ENCODE measurements around the gene SEPSECS. TPM values are rescaled to one million over a fixed set of nuclear protein-coding genes. Genes with fewer than 3 reads are reported as not detected.
A peak's percentile ranks its signal among the peaks of the same experiment; 100 is the strongest.

SEPSECS gene
- total and polyA plus RNA-seq, 2 of the 8 experiments (the other 6 are each of a cell fraction or from before 2014, with no cell fraction given): 1.9 to 4.1 TPM

DNA sequence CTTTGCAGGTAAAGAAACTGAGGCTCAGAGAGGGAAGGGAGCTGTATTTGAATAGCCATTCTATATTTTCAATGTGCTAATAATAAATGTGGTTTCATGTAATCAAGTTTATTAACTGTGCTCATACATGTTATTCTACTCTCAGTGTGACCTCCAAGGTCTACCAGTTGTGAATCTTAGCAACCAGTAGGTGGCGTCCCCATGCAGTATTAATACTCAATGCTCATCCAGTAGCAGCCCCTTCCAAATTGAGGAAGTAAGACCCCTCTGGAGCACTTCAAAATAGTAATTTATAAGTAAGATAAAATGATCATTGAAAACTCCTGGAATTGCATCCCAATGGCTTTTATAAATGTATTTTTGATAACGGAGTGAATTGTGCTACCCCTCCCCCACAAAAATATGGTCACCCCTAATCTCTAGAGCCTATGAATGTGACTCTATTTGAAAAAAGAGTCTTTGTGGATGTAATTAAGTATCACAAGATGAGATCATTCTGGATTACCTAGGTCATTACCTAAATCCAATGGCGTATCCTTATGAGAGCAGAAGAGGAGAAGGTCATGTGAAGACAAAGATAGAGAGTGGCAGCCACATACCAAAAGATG is 20.4 kb upstream of the SEPSECS start:
- WGBS, 2 experiments (ENCODE audit: extremely low coverage in 1 of 2, insufficient coverage in 1 of 2, insufficient read length in 1 of 2, insufficient replicate concordance in 2 of 2, low coverage in 1 of 2, low lambda C conversion rate in 2 of 2, missing lambda C conversion rate in 1 of 2): 44% methylated on average over 3 of the region's 3 CpGs; no CpG with 5 or more reads in 1 of the 2 experiments
- H4K5ac ChIP-seq (ENCODE audit: insufficient read length, low read depth, low read length): no peak overlapping the region
- H3K27me3 ChIP-seq (replicated peaks in 1 of 4; ENCODE audit: control insufficient read depth in 3 of 4, extremely low read depth in 1 of 4, insufficient read depth in 3 of 4, low read length in 3 of 4): no peaks in the 10 kb centered on the region
- FAIRE-seq: no peak
- DNase-seq (ENCODE audit: low read depth in 1 of 2, low spot score in 2 of 2): no peak
- H2BK120ac ChIP-seq (replicated peaks; ENCODE audit: low read depth, low read length): no peak overlapping the region
- H3K4ac ChIP-seq (replicated peaks; ENCODE audit: insufficient read length, low read depth, low read length): no peak overlapping the region
- H2BK12ac ChIP-seq (ENCODE audit: low read depth, low read length): no peak overlapping the region
- H2BK5ac ChIP-seq (ENCODE audit: low read depth, low read length): no peak overlapping the region
- no peak overlapping the region for H2AK5ac ChIP-seq (ENCODE audit: low read depth, low read length)
- no peaks in the 10 kb centered on the region for H3K36me3 ChIP-seq (ENCODE audit: control insufficient read depth in 2 of 4, insufficient read depth in 4 of 4, low read length in 3 of 4)
- no peak overlapping the region for H3K4me2 ChIP-seq (ENCODE audit: insufficient read depth in 1 of 2, low read depth in 2 of 2, low read length in 2 of 2)
- H3K79me1 ChIP-seq (ENCODE audit: low read depth, low read length): no peaks in the 10 kb centered on the region
- no peak overlapping the region for H2AFZ ChIP-seq (ENCODE audit: low read length)
- H3K23me2 ChIP-seq (ENCODE audit: low read depth, low read length): no peaks in the 10 kb centered on the region
- no peak overlapping the region for H3K23ac ChIP-seq (ENCODE audit: insufficient read length)
- no peak overlapping the region for H3K27ac ChIP-seq (ENCODE audit: low read depth, low read length)
- no peak overlapping the region for H3K4me3 ChIP-seq (ENCODE audit: extremely low read depth in 1 of 4, insufficient read depth in 2 of 4, low read depth in 3 of 4, low read length in 4 of 4)
- no peak overlapping the region for H2BK15ac ChIP-seq (ENCODE audit: low read length)
- no peak overlapping the region for H3K18ac ChIP-seq (ENCODE audit: extremely low read depth, low read length)
- no peak overlapping the region for H2BK20ac ChIP-seq (ENCODE audit: low read length)
- no peaks in the 10 kb centered on the region for H3K4me1 ChIP-seq (replicated peaks in 1 of 4; ENCODE audit: control insufficient read depth in 3 of 4, insufficient read depth in 4 of 4, low read length in 3 of 4)
- H3K9me3 ChIP-seq (ENCODE audit: insufficient read depth in 2 of 2, low read depth in 1 of 2, low read length in 1 of 2): no peaks in the 10 kb centered on the region
- ChIA-PET POLR2A (ENCODE audit: partially characterized antibody) (no interaction called here), CTCF (ENCODE audit: partially characterized antibody) (interaction anchor here (0.7 to 2.2 kb wide), 23 partner anchors 9 to 420 kb away, joined by 3 to 21 read pairs (median 4); partner anchors contain the start of gene ZCCHC4)
- H3K14ac ChIP-seq (ENCODE audit: insufficient read length): no peak overlapping the region
- H4K8ac ChIP-seq (ENCODE audit: extremely low read depth, insufficient read depth, low read length): no peak overlapping the region
- H3K9ac ChIP-seq (replicated peaks in 1 of 4; ENCODE audit: extremely low read depth in 1 of 4, low read depth in 3 of 4, low read length in 3 of 4): no peak overlapping the region
- no peaks in the 10 kb centered on the region for H3K79me2 ChIP-seq (ENCODE audit: control insufficient read depth in 1 of 2, insufficient read depth in 2 of 2, low read length in 2 of 2)
- no peak overlapping the region for H3K56ac ChIP-seq (replicated peaks; ENCODE audit: insufficient read length, low read depth, low read length)
- no peaks in the 10 kb centered on the region for H4K20me1 ChIP-seq (replicated peaks in 1 of 2; ENCODE audit: control insufficient read depth in 1 of 2, insufficient read depth in 2 of 2, low read length in 2 of 2)
- TF ChIP-seq CTBP2 (IDR thresholded peaks at IDR 0.05; ENCODE audit: borderline replicate concordance, insufficient read depth, insufficient read length, low read length) (no peak), CTCF (IDR thresholded peaks at IDR 0.05; ENCODE audit: control extremely low read depth in 1 of 3, insufficient read depth in 1 of 3, low read depth in 1 of 3, low read length in 3 of 3) (peak in 2 of 3 experiments; percentile 65 to 75; a peak in 3 of 4 replicates), RAD21 (IDR thresholded peaks at IDR 0.05 in 1 of 2, conservative IDR thresholded peaks at IDR 0.05 in 1 of 2; ENCODE audit: low read depth in 2 of 2, low read length in 2 of 2) (peak; percentile 80 to 84)
- H4K91ac ChIP-seq (replicated peaks; ENCODE audit: insufficient read length, low read length): no peak overlapping the region

Data from H1 (cell line).